Fibroblast of pulmonary artery (primary cell): ENCODE results near the gene NOG.

Experiments used
- DNase-seq: peaks from one replicate; pipeline ENCODE4 v3.0.0-alpha.2; 2010; ENCODE audit warnings: low read depth
- H3K4me3 ChIP-seq: replicated peaks from 2 replicates; pipeline ENCODE4 v1.5.1; 2011; ENCODE audit warnings: low read depth, mild to moderate bottlenecking, control low read depth, low read length, moderate library complexity
- TF ChIP-seq, protein P1 (sequence below): IDR thresholded peaks from 2 replicates; pipeline ENCODE4 v1.5.1; 2011; ENCODE audit warnings: mild to moderate bottlenecking, control low read depth, low read length, inconsistent platforms; ENCODE audit errors: missing control alignments

NOG gene

DNA sequence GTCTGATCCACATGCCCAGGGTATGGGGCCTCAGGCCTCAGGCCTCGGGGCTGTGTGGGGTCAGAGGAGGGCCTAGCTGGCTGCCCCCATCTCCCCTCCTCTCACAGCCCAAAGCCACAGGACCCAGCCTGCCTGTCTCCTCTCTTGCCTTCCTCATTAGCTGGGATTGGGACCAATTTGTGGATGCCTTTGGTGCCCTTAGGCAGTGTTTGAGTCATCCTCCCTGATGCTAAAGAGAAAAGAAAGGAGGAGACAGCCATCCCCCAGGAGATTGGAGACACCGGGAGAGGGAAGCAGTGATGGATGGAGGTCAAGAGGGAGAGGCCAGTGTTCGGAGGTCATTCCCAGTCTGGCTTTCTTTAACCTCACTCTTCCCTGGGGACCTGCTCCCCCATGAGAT lies 23.3 kb upstream of the NOG start:
- no peak for DNase-seq
- TF ChIP-seq, protein P1, sequence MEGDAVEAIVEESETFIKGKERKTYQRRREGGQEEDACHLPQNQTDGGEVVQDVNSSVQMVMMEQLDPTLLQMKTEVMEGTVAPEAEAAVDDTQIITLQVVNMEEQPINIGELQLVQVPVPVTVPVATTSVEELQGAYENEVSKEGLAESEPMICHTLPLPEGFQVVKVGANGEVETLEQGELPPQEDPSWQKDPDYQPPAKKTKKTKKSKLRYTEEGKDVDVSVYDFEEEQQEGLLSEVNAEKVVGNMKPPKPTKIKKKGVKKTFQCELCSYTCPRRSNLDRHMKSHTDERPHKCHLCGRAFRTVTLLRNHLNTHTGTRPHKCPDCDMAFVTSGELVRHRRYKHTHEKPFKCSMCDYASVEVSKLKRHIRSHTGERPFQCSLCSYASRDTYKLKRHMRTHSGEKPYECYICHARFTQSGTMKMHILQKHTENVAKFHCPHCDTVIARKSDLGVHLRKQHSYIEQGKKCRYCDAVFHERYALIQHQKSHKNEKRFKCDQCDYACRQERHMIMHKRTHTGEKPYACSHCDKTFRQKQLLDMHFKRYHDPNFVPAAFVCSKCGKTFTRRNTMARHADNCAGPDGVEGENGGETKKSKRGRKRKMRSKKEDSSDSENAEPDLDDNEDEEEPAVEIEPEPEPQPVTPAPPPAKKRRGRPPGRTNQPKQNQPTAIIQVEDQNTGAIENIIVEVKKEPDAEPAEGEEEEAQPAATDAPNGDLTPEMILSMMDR: no peak
- H3K4me3 ChIP-seq: no peak overlapping the region

DNA sequence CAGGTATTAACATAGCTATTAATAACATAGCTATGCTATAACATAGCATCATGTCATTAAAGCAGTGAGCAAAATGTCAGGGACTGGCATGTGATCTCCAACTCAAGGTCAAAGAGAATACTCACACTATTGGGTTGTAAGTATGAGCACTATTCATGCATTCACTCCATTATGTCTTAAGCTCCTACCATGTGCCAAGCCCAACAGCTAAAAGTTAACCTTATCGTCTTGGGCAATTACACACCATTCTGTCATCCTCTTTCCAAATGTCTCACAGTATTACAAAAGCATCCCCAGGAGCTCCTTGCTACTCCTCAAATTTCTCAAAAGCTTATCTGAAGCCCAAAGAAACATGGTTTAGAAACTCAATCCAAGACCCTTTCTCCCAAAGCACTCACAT lies 22.0 kb upstream of the NOG start:
- TF ChIP-seq, protein P1: no peak
- H3K4me3 ChIP-seq: no peak overlapping the region
- no peak for DNase-seq

DNA sequence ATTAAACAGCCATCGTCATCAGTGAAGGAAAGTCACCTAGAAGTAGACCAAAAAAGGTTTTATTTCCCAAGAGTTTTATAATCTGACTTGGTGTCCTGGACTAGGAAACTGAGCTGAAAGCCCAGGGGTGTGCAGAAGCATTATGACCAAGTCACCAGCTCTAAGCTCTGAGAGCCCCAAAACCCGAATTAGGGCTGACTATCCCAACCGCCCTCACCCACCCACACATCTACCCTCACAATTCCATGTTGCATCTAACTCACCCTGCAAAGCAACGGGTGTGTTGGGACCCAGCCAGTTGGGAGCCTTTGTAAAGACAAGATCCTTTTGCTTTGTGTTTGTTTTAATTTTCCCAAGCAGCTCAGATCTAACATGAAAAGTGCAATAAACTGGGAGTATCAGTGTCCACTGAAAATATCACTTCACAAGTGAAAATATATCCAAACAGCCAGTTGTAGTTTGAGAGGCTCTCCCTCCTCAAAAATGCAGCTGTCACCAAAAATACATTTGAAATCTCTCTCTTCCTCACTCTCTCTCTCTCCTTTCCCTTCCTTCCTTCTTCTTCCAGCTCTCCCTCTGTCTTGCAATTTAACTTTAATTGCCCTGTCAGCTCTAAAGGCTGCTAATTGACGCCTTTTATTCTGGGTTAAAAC lies 16.2 kb upstream of the NOG start:
- DNase-seq: no peak
- no peak overlapping the region for H3K4me3 ChIP-seq
- TF ChIP-seq, protein P1: no peak

DNA sequence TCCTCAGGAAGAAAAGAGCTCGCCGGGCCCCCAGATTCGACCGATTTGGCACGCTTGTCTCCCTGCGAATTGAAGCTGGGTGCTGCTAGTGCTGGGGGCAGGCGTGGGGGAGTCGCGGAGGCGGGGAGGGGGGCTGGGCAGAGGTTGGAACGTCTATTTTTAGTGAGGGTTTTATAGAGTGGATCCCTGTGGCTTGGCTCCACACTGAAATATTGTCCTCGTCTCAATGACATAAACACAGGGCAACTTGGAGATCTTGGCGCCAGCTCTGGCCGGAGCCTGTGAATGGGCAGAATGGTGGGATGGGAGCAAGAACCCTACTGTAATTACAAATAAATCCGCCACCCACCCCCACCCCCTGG lies 15.7 kb upstream of the NOG start:
- no peak overlapping the region for H3K4me3 ChIP-seq
- TF ChIP-seq, protein P1: no peak
- no peak for DNase-seq

DNA sequence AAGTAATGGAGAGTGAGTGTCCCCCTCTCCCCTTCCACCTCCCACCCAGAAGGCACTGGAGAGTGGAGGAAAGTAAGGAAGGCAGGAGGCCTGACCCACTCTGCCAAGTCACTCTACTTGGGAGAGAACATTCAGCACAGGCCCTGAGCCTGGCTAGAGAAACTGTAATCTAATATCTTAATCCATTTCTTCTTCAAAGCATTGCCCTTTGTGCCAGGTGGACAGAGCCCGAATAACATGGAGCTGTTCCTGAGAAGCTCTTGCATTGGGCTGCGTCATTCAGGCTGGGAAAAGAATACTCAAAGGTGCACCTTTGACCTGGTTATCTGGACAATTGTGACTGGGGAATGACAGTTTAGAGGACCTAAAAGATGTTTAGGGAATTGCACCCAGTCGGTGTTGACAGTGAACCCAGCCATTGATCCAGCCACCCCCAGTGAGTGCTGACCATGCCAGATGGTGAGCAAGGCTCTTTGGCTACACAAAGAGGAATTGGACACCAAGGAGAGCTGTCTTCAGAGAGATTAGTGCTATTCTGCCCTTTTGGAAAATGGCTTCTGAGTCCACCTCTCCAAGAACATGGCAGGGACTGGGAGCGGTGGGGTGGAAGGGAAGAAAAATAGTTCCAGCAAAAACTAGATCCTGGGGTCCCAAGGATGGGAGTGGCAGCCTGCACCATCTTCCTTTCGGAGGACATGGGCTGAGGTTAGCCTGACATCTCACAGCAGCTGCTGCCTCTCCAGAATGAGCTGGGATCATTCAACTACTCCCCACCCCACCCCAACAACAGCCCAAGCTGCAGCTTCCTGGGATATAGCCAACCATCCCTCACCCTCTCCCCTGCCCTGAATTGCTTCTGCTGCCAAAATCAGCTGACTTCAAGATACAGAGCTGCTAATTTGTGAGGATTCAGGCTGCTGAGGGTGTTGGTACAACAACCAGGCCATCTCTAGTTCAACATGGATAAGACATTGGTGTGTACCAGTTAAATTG lies 11.6 kb upstream of the NOG start:
- H3K4me3 ChIP-seq: no peak overlapping the region
- no peak for DNase-seq
- TF ChIP-seq, protein P1: no peak

- H3K4me3 ChIP-seq: no peak overlapping the region
- no peak for DNase-seq
- TF ChIP-seq, protein P1: no peak
Observed at GRCh38 chr17:56583772-56584171, 9.7 kb upstream of the NOG start.

DNA sequence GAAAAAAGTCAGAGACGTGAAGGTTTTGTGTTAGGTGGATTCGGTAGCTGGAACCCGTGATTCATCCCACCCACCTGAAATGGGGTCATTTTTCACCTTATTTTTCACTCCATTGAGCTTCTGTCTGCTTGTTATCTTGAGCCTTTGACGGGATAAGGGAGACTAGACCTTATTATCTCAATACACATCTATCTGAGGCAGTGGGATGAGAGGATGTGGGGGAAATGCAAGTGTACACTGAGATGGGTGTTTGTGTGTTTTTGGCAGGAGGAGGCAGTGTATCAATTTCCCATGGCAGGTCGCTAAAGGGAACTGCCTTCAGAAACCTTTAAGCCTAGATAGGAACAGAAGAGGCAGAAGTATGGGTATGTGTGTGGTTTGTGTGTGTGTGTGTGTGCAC lies 6.2 kb upstream of the NOG start:
- TF ChIP-seq, protein P1: no peak
- no peak overlapping the region for H3K4me3 ChIP-seq
- no peak for DNase-seq
